Choroid plexus epithelial cell (primary cell): ENCODE data around the gene LYST.

ENCODE experiments used
- DNase-seq: peaks from one replicate; pipeline ENCODE4 v3.0.0-alpha.2; 2010; ENCODE audit warnings: low read depth
- H3K4me3 ChIP-seq: 2 replicates; pipeline ENCODE4 v1.5.1; 2011; ENCODE audit warnings: low read depth, mild to moderate bottlenecking, control low read depth, low read length, moderate library complexity
- CTCF ChIP-seq: conservative IDR thresholded peaks from 2 replicates; pipeline ENCODE4 v1.5.1; 2011; ENCODE audit warnings: low read depth, mild to moderate bottlenecking, control low read depth, inconsistent platforms, low read length, moderate library complexity

The LYST gene

GRCh38 chr1:235745503-235746136 is 121.1 kb downstream of the LYST start:
- TF ChIP-seq CTCF, result no peak
- no peak overlapping the region for H3K4me3 ChIP-seq
- peak; percentile 35 for DNase-seq

GRCh38 chr1:235742914-235743599 is 123.6 kb downstream of the LYST start:
- TF ChIP-seq CTCF, result no peak
- no peak overlapping the region for H3K4me3 ChIP-seq
- DNase-seq, result no peak

GRCh38 chr1:235741294-235741693 is 125.4 kb downstream of the LYST start:
- no peak overlapping the region for H3K4me3 ChIP-seq
- no peak for TF ChIP-seq CTCF
- peak; percentile 89 for DNase-seq

- no peak overlapping the region for H3K4me3 ChIP-seq
- no peak for TF ChIP-seq CTCF
- peak; percentile 43 for DNase-seq
Observed at GRCh38 chr1:235739631-235740030, 127.1 kb downstream of the LYST start.

GRCh38 chr1:235739124-235739523 is 127.6 kb downstream of the LYST start:
- DNase-seq, result peak; percentile 58
- no peak overlapping the region for H3K4me3 ChIP-seq
- TF ChIP-seq CTCF, result no peak

- no peak for DNase-seq
- TF ChIP-seq CTCF, result no peak
- no peak overlapping the region for H3K4me3 ChIP-seq
Observed at GRCh38 chr1:235737751-235738150, 129.0 kb downstream of the LYST start.

GRCh38 chr1:235736263-235736662 is 130.4 kb downstream of the LYST start:
- no peak for TF ChIP-seq CTCF
- no peak overlapping the region for H3K4me3 ChIP-seq
- DNase-seq, result no peak
